GM18861 (cell line): ENCODE measurements around the gene PPY.
"Not testable (repeated sequence)": the region's sequence is repeated elsewhere in the genome, so short reads cannot be mapped to it uniquely, and the experiment has no call there.

Experiments
- ATAC-seq: cut with Tn5 transposase; IDR thresholded peaks from one replicate; pipeline ENCODE4 v1.9.1; 2021; ENCODE audit not compliant: unreplicated experiment

The PPY gene

GRCh38 chr17:43942051-43942685 lies at the start of gene PPY:
PPY (minus strand) TSS chr17:43942476; CDS start chr17:43941654, 822 bp downstream.
- ATAC-seq: no peak

GRCh38 chr17:43988301-43988700 lies 46.0 kb upstream of the PPY start:
- no peak for ATAC-seq

- no peak for ATAC-seq
Observed at GRCh38 chr17:43987131-43988021, 45.1 kb upstream of the PPY start.

GRCh38 chr17:43986225-43986981 lies 44.1 kb upstream of the PPY start:
- ATAC-seq: no peak

- no peak for ATAC-seq
Observed at GRCh38 chr17:43984521-43984920, 42.2 kb upstream of the PPY start.

GRCh38 chr17:43983515-43984411 lies 41.5 kb upstream of the PPY start:
- ATAC-seq: no peak

GRCh38 chr17:43983196-43983514 lies 40.9 kb upstream of the PPY start:
- ATAC-seq: no peak

GRCh38 chr17:43982171-43982570 lies 39.9 kb upstream of the PPY start:
- ATAC-seq: no peak

GRCh38 chr17:43979671-43980070 lies 37.4 kb upstream of the PPY start:
- ATAC-seq: no peak

- no peak for ATAC-seq
Observed at GRCh38 chr17:43979011-43979410, 36.7 kb upstream of the PPY start.

- ATAC-seq: no peak
Observed at GRCh38 chr17:43978078-43978477, 35.8 kb upstream of the PPY start.

- no peak for ATAC-seq
Observed at GRCh38 chr17:43976963-43977837, 34.9 kb upstream of the PPY start.

GRCh38 chr17:43975898-43976297 lies 33.6 kb upstream of the PPY start:
- no peak for ATAC-seq

GRCh38 chr17:43974382-43975266 lies 32.3 kb upstream of the PPY start:
- ATAC-seq: no peak

GRCh38 chr17:43972444-43973212 lies 30.4 kb upstream of the PPY start:
- not testable (repeated sequence) for ATAC-seq

- not testable (repeated sequence) for ATAC-seq
Observed at GRCh38 chr17:43971436-43971835, 29.2 kb upstream of the PPY start.

GRCh38 chr17:43970366-43970765 lies 28.1 kb upstream of the PPY start:
- ATAC-seq: no peak

- no peak for ATAC-seq
Observed at GRCh38 chr17:43967251-43967875, 25.1 kb upstream of the PPY start.
